ENCODE results near the gene ANKS1A. TPM values are rescaled to one million over a fixed set of nuclear protein-coding genes. Genes with fewer than 3 reads are reported as not detected.
"Not testable (repeated sequence)": the region's sequence is repeated elsewhere in the genome, so short reads cannot be mapped to it uniquely, and the experiment has no call there.

The ANKS1A gene
- polyA plus RNA-seq (2013) = 176 and 189 TPM in 2 replicates

GRCh38 chr6:34888874-34889555 is at the start of gene ANKS1A:
ANKS1A (plus strand) TSS chr6:34889255; CDS start chr6:34889403, 148 bp downstream.
- Histone ChIP-seq H3K79me2 (ENCODE audit: control insufficient read depth, insufficient read depth, low read length, poor library complexity) (peaks cover 9% of the 10 kb centered on the region), H2AK5ac (ENCODE audit: low read length) (no peak within 1 kb of the TSS), H2AFZ (ENCODE audit: insufficient read depth, low read length, poor library complexity) (peak within 1 kb of the TSS; percentile 80), H3K4me3 (ENCODE audit: low read depth, low read length) (peak within 1 kb of the TSS; percentile 94), H3K18ac (ENCODE audit: low read length) (peak within 1 kb of the TSS; percentile 45), H2BK120ac (ENCODE audit: insufficient read depth, low read length, poor library complexity) (peak within 1 kb of the TSS; percentile 49), H3K4ac (ENCODE audit: low read depth, low read length) (peak within 1 kb of the TSS; percentile 69), H3K4me1 (ENCODE audit: control insufficient read depth in 1 of 2, insufficient read depth in 2 of 2, low read length in 2 of 2) (peaks cover 0 to 1% of the 10 kb centered on the region in 2 experiments), H3K27ac (ENCODE audit: low read depth, low read length) (peak within 1 kb of the TSS; percentile 24), H4K91ac (ENCODE audit: low read depth, low read length) (peak within 1 kb of the TSS; percentile 75), H3K27me3 (ENCODE audit: insufficient read depth, low read length) (no peaks in the 10 kb centered on the region), H4K8ac (ENCODE audit: low read depth, low read length) (peak within 1 kb of the TSS; percentile 91), H4K12ac (ENCODE audit: low read depth, low read length) (peak within 1 kb of the TSS; percentile 77), H3K4me2 (ENCODE audit: low read length) (peak within 1 kb of the TSS; percentile 88), H3K9ac (ENCODE audit: low read length) (peak within 1 kb of the TSS; percentile 83), H3K79me1 (ENCODE audit: low read length) (peaks cover 6% of the 10 kb centered on the region), H2BK5ac (ENCODE audit: low read depth, low read length, poor library complexity) (peak within 1 kb of the TSS; percentile 59), H2BK12ac (ENCODE audit: low read length) (no peak within 1 kb of the TSS), H3K23ac (ENCODE audit: low read length) (no peak within 1 kb of the TSS), H3K36me3 (ENCODE audit: control insufficient read depth in 1 of 2, insufficient read depth in 2 of 2, low read length in 2 of 2) (no peaks in the 10 kb centered on the region), H3K9me3 (ENCODE audit: insufficient read depth, low read depth, low read length) (no peaks in the 10 kb centered on the region), H3K14ac (ENCODE audit: low read length) (peak within 1 kb of the TSS; percentile 41)
- no CpG with 5 or more reads among the region's 60 CpGs for WGBS (ENCODE audit: extremely low coverage, insufficient coverage, insufficient read length)
- DNase-seq = peak; percentile 72 to 88

- peaks cover 12 to 15% of the 10 kb centered on the region in 2 experiments for H3K4me1 ChIP-seq (ENCODE audit: control insufficient read depth in 1 of 2, insufficient read depth in 2 of 2, low read length in 2 of 2)
- no peak overlapping the region for H3K4me3 ChIP-seq (ENCODE audit: low read depth, low read length)
- H2BK5ac ChIP-seq (ENCODE audit: low read depth, low read length, poor library complexity) = no peak overlapping the region
- H3K27ac ChIP-seq (ENCODE audit: low read depth, low read length) = no peak overlapping the region
- H3K4me2 ChIP-seq (ENCODE audit: low read length) = no peak overlapping the region
- peaks cover 2% of the 10 kb centered on the region for H3K79me2 ChIP-seq (ENCODE audit: control insufficient read depth, insufficient read depth, low read length, poor library complexity)
- peak overlapping the region; percentile 60 for H4K91ac ChIP-seq (ENCODE audit: low read depth, low read length)
- H2AK5ac ChIP-seq (ENCODE audit: low read length) = peak overlapping the region; percentile 89
- H3K9me3 ChIP-seq (ENCODE audit: insufficient read depth, low read depth, low read length) = no peaks in the 10 kb centered on the region
- H2BK12ac ChIP-seq (ENCODE audit: low read length) = peak overlapping the region; percentile 45
- peak overlapping the region; percentile 20 for H4K12ac ChIP-seq (ENCODE audit: low read depth, low read length)
- peak overlapping the region; percentile 68 for H2BK120ac ChIP-seq (ENCODE audit: insufficient read depth, low read length, poor library complexity)
- no CpG with 5 or more reads among the region's 15 CpGs for WGBS (ENCODE audit: extremely low coverage, insufficient coverage, insufficient read length)
- peaks cover 2 to 9% of the 10 kb centered on the region in 2 experiments for H3K36me3 ChIP-seq (ENCODE audit: control insufficient read depth in 1 of 2, insufficient read depth in 2 of 2, low read length in 2 of 2)
- H3K79me1 ChIP-seq (ENCODE audit: low read length) = peaks cover 7% of the 10 kb centered on the region
- H3K4ac ChIP-seq (ENCODE audit: low read depth, low read length) = peak overlapping the region; percentile 39
- peak overlapping the region; percentile 43 for H4K8ac ChIP-seq (ENCODE audit: low read depth, low read length)
- no peak for DNase-seq
- peak overlapping the region; percentile 52 for H3K14ac ChIP-seq (ENCODE audit: low read length)
- peak overlapping the region; percentile 21 for H2AFZ ChIP-seq (ENCODE audit: insufficient read depth, low read length, poor library complexity)
- peak overlapping the region; percentile 91 for H3K18ac ChIP-seq (ENCODE audit: low read length)
- H3K23ac ChIP-seq (ENCODE audit: low read length) = no peak overlapping the region
- H3K27me3 ChIP-seq (ENCODE audit: insufficient read depth, low read length) = no peaks in the 10 kb centered on the region
- H3K9ac ChIP-seq (ENCODE audit: low read length) = no peak overlapping the region
Measured at GRCh38 chr6:34839666-34840352, 49.2 kb upstream of the ANKS1A start.

GRCh38 chr6:34849066-34849465 is 40.0 kb upstream of the ANKS1A start:
- DNase-seq; H3K14ac ChIP-seq (ENCODE audit: low read length); H3K18ac ChIP-seq (ENCODE audit: low read length); H2BK5ac ChIP-seq (ENCODE audit: low read depth, low read length, poor library complexity); H3K79me2 ChIP-seq (ENCODE audit: control insufficient read depth, insufficient read depth, low read length, poor library complexity); H3K27ac ChIP-seq (ENCODE audit: low read depth, low read length); H2AK5ac ChIP-seq (ENCODE audit: low read length); H3K79me1 ChIP-seq (ENCODE audit: low read length); H4K12ac ChIP-seq (ENCODE audit: low read depth, low read length); H2BK12ac ChIP-seq (ENCODE audit: low read length); H2BK120ac ChIP-seq (ENCODE audit: insufficient read depth, low read length, poor library complexity); H3K36me3 ChIP-seq (ENCODE audit: control insufficient read depth in 1 of 2, insufficient read depth in 2 of 2, low read length in 2 of 2); H3K9ac ChIP-seq (ENCODE audit: low read length); H4K8ac ChIP-seq (ENCODE audit: low read depth, low read length); H3K4me1 ChIP-seq (ENCODE audit: control insufficient read depth in 1 of 2, insufficient read depth in 2 of 2, low read length in 2 of 2); H3K4me2 ChIP-seq (ENCODE audit: low read length); H3K4ac ChIP-seq (ENCODE audit: low read depth, low read length); H3K9me3 ChIP-seq (ENCODE audit: insufficient read depth, low read depth, low read length); H3K27me3 ChIP-seq (ENCODE audit: insufficient read depth, low read length); H3K23ac ChIP-seq (ENCODE audit: low read length); H2AFZ ChIP-seq (ENCODE audit: insufficient read depth, low read length, poor library complexity); H4K91ac ChIP-seq (ENCODE audit: low read depth, low read length); H3K4me3 ChIP-seq (ENCODE audit: low read depth, low read length): not testable (repeated sequence)
- WGBS (ENCODE audit: extremely low coverage, insufficient coverage, insufficient read length) = no CpG with 5 or more reads among the region's 6 CpGs

GRCh38 chr6:34851361-34851760 is 37.7 kb upstream of the ANKS1A start:
- no peak overlapping the region for H3K14ac ChIP-seq (ENCODE audit: low read length)
- H4K8ac ChIP-seq (ENCODE audit: low read depth, low read length) = no peak overlapping the region
- H3K9ac ChIP-seq (ENCODE audit: low read length) = no peak overlapping the region
- no peak overlapping the region for H3K4ac ChIP-seq (ENCODE audit: low read depth, low read length)
- peaks cover 4% of the 10 kb centered on the region for H3K9me3 ChIP-seq (ENCODE audit: insufficient read depth, low read depth, low read length)
- H3K23ac ChIP-seq (ENCODE audit: low read length) = no peak overlapping the region
- H2AK5ac ChIP-seq (ENCODE audit: low read length) = no peak overlapping the region
- H3K4me1 ChIP-seq (ENCODE audit: control insufficient read depth in 1 of 2, insufficient read depth in 2 of 2, low read length in 2 of 2) = no peaks in the 10 kb centered on the region
- no peak overlapping the region for H2BK120ac ChIP-seq (ENCODE audit: insufficient read depth, low read length, poor library complexity)
- H3K18ac ChIP-seq (ENCODE audit: low read length) = no peak overlapping the region
- DNase-seq = no peak
- H3K4me2 ChIP-seq (ENCODE audit: low read length) = no peak overlapping the region
- H2BK5ac ChIP-seq (ENCODE audit: low read depth, low read length, poor library complexity) = no peak overlapping the region
- no peak overlapping the region for H4K91ac ChIP-seq (ENCODE audit: low read depth, low read length)
- no peaks in the 10 kb centered on the region for H3K79me2 ChIP-seq (ENCODE audit: control insufficient read depth, insufficient read depth, low read length, poor library complexity)
- peaks cover 8 to 10% of the 10 kb centered on the region in 2 experiments for H3K36me3 ChIP-seq (ENCODE audit: control insufficient read depth in 1 of 2, insufficient read depth in 2 of 2, low read length in 2 of 2)
- H3K79me1 ChIP-seq (ENCODE audit: low read length) = no peaks in the 10 kb centered on the region
- H3K4me3 ChIP-seq (ENCODE audit: low read depth, low read length) = no peak overlapping the region
- H3K27me3 ChIP-seq (ENCODE audit: insufficient read depth, low read length) = no peaks in the 10 kb centered on the region
- no peak overlapping the region for H2AFZ ChIP-seq (ENCODE audit: insufficient read depth, low read length, poor library complexity)
- H3K27ac ChIP-seq (ENCODE audit: low read depth, low read length) = no peak overlapping the region
- WGBS (ENCODE audit: extremely low coverage, insufficient coverage, insufficient read length) = no CpG with 5 or more reads among the region's 1 CpG
- no peak overlapping the region for H4K12ac ChIP-seq (ENCODE audit: low read depth, low read length)
- H2BK12ac ChIP-seq (ENCODE audit: low read length) = no peak overlapping the region

All from trophoblast cell (in vitro differentiated cells and primary cell).